SH-SY5Y (cell line): ENCODE measurements around the gene DENND1B.

Experiments used
- GATA2 ChIP-seq: IDR thresholded peaks from 2 replicates; pipeline ENCODE4 v1.6.1; 2011; ENCODE audit warnings: mild to moderate bottlenecking, low read depth, low read length
- GATA3 ChIP-seq: IDR thresholded peaks from 2 replicates; pipeline ENCODE4 v1.6.1; 2011; ENCODE audit warnings: low read depth, mild to moderate bottlenecking, low read length, moderate library complexity

DNA sequence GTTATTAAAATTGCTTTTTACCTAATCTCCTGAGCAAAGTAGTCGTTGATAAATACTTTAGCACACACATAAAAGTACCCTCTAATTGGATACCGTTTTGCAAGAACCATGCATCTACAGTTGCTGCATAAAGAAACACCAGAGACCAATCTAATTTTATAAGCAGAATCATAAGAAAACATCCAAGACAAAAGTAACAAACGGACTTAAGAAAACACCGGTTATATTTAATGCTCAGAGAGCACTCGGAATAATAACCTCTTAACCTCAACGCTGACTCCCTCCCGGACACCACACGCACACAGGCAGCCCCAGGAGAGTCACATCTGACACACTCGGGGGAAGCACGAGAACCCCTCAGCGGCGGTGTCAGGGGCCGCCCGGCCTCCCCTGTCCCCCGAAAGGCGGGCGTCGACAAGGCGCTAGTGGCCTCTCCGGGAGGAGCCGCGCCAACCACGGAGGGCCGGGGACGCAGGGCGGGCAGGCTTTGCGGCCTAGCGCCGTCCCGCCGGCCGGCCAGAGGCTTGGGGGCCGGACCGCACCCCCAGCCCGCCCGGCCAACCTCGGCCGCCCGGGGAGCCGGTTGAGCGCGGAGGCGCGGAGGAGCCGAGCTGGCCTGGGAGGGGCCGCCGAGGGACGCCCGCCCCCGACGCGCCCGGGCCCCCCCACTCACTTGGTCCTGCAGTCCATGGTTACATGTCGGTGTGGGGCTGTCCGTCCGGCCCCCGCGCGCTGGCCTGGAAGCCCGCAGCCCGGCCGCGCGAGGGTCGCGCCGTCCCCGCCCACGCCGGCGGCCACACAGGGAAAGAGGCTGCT lies 606 bp downstream of the DENND1B start:
- TF ChIP-seq GATA2, result no peak; the same call in 1 of the 2 replicates
- TF ChIP-seq GATA3, result no peak
